HepG2 (cell line): ENCODE measurements around the gene SASH3. TPM values are rescaled to one million over a fixed set of nuclear protein-coding genes. Genes with fewer than 3 reads are reported as not detected.

ENCODE experiments used
- ATAC-seq: fragments of 200-7000 bp; cut with Tn5 transposase; 3 replicates; pipeline ENCODE4 v1.9.1; 2020; ENCODE audit warnings: mild to moderate bottlenecking, moderate library complexity
- BruUV-seq: library from RNA; stranded (reverse); fragments of 400-500 nt; replicated peaks from 2 replicates; lab custom pipeline; 2021; lab: Mats Ljungman, UMichigan
- CTCF ChIA-PET: fragments of 300-600 bp; formaldehyde crosslinking; extraction: SDS; loops from one replicate; lab custom pipeline; 2021; ENCODE audit warnings: low total read pairs, inconsistent platforms, low intra/inter-chr PET ratio; lab: Yijun Ruan, JAX
- POLR2A ChIA-PET: fragments of 350-600 bp; sonication (Branson Sonifier 250); formaldehyde crosslinking; loops from one replicate; lab custom pipeline; 2020; ENCODE audit warnings: antibody characterized with exemption, inconsistent platforms; lab: Yijun Ruan, JAX
- DNase-seq: peaks from one replicate; pipeline ENCODE4 v3.0.0-alpha.2; 2015; ENCODE audit warnings: low spot score
- FAIRE-seq: peaks from 3 replicates; lab custom pipeline; 2011; peaks lifted over from hg19 to GRCh38; lab: Jason Lieb, UNC
- H2AFZ ChIP-seq: one replicate; pipeline ENCODE4 v1.6.1; 2011; ENCODE audit warnings: low read length, inconsistent platforms
- H3K27ac ChIP-seq: fragments of 300-600 bp; 3 replicates; pipeline ENCODE4 v1.8.0; 2011; ENCODE audit warnings: mixed run types, mild to moderate bottlenecking, mixed read lengths, low read length, inconsistent platforms; ENCODE audit not compliant: insufficient read depth; ENCODE audit errors: extremely low read length
- H3K27me3 ChIP-seq, 2 experiments: fragments of 200-600 bp in 1 of 2; 2 replicates in 1 of 2; 3 replicates in 1 of 2; pipeline versions ENCODE4 v1.6.0 to v1.8.0; 2011; ENCODE audit warnings: low read length in 2 of 2, mild to moderate bottlenecking in 2 of 2, moderate library complexity in 2 of 2, inconsistent platforms in 1 of 2; ENCODE audit not compliant: insufficient read depth in 2 of 2, control insufficient read depth in 1 of 2
- H3K36me3 ChIP-seq, 2 experiments: fragments of 200-600 bp in 1 of 2; replicated peaks in 1 of 2; 2 replicates in 1 of 2; 3 replicates in 1 of 2; pipeline versions ENCODE4 v1.5.1 to v1.8.0; 2011; ENCODE audit warnings: low read length in 2 of 2, inconsistent platforms in 1 of 2; ENCODE audit not compliant: insufficient read depth in 2 of 2, control insufficient read depth in 1 of 2
- H3K4me1 ChIP-seq: 2 replicates; pipeline ENCODE4 v1.5.1; 2012; ENCODE audit warnings: low read length, inconsistent platforms; ENCODE audit not compliant: insufficient read depth
- H3K4me2 ChIP-seq: 2 replicates; pipeline ENCODE4 v1.6.0; 2011; ENCODE audit warnings: low read depth, low read length, inconsistent platforms
- H3K4me3 ChIP-seq, 3 experiments: fragments of 200-600 bp in 1 of 3; sonication (generic), shearing (Covaris generic) in 1 of 3; replicated peaks in 1 of 3; 2 replicates each; pipeline ENCODE4 v1.5.1; 2011 to 2016; ENCODE audit warnings: low read length in 3 of 3, inconsistent platforms in 2 of 3, low read depth in 2 of 3, mild to moderate bottlenecking in 2 of 3, control low read depth in 1 of 3, mixed read lengths in 1 of 3; ENCODE audit not compliant: insufficient read depth in 1 of 3
- H3K79me2 ChIP-seq: one replicate; pipeline ENCODE4 v1.6.1; 2011; ENCODE audit warnings: low read length, inconsistent platforms; ENCODE audit not compliant: insufficient read depth
- H3K9ac ChIP-seq: 2 replicates; pipeline ENCODE4 v1.6.0; 2011; ENCODE audit warnings: mild to moderate bottlenecking, low read depth, low read length, inconsistent platforms; ENCODE audit not compliant: insufficient read depth
- H3K9me3 ChIP-seq: 2 replicates; pipeline ENCODE4 v1.5.1; 2012; ENCODE audit warnings: mild to moderate bottlenecking, low read length
- H4K20me1 ChIP-seq: 2 replicates; pipeline ENCODE4 v1.6.0; 2011; ENCODE audit warnings: inconsistent platforms, mild to moderate bottlenecking, low read length, moderate library complexity; ENCODE audit not compliant: insufficient read depth
- BHLHE40 ChIP-seq: IDR thresholded peaks from 2 replicates; pipeline ENCODE4 v1.6.1; 2011; ENCODE audit warnings: low read length, improper control_type of control experiment
- RARA ChIP-seq: IDR thresholded peaks from 2 replicates; pipeline ENCODE4 v1.6.1; 2016; ENCODE audit warnings: missing genetic modification reagents, missing compliant biosample characterization
- RFXAP ChIP-seq: sonication (generic); formaldehyde crosslinking; IDR thresholded peaks from 2 replicates; pipeline ENCODE4 v1.4.0; 2020; ENCODE audit warnings: missing genetic modification reagents, borderline replicate concordance
- SETDB1 ChIP-seq: sonication (generic); formaldehyde crosslinking; IDR thresholded peaks from 2 replicates; pipeline ENCODE4 v1.5.1; 2020; ENCODE audit warnings: missing genetic modification reagents, mild to moderate bottlenecking, borderline replicate concordance
- TERF1 ChIP-seq: sonication (generic); formaldehyde crosslinking; IDR thresholded peaks from 2 replicates; pipeline ENCODE4 v1.8.0; 2022; ENCODE audit warnings: mild to moderate bottlenecking, missing genetic modification reagents, moderate library complexity
- ZNF484 ChIP-seq: sonication (generic); formaldehyde crosslinking; IDR thresholded peaks from 2 replicates; pipeline ENCODE4 v1.5.1; 2020; ENCODE audit warnings: mild to moderate bottlenecking, low read depth, missing genetic modification reagents, borderline replicate concordance
- ZNF878 ChIP-seq: sonication (generic); formaldehyde crosslinking; IDR thresholded peaks from 2 replicates; pipeline ENCODE4 v1.8.1; 2023; ENCODE audit warnings: mild to moderate bottlenecking, missing genetic modification reagents, moderate library complexity
- ZNF879 ChIP-seq: sonication (generic); formaldehyde crosslinking; IDR thresholded peaks from 2 replicates; pipeline ENCODE4 v1.8.1; 2023; ENCODE audit warnings: missing genetic modification reagents
- WGBS: methylation state at CpG from one replicate; pipeline ENCODE4 v1.1.6; 2017; ENCODE audit warnings: low lambda C conversion rate; 5-methylcytosine and 5-hydroxymethylcytosine counted together
- in situ Hi-C: cut with HindIII; loops from 2 replicates; pipeline ENCODE4 v1.10.0; 2017; ENCODE audit warnings: low pct_unique_long_range_greater_than_20kb; ENCODE audit not compliant: extremely low pct_ligation_motif_present
- intact Hi-C: fragments of 100-400 bp; cut with micrococcal nuclease; formaldehyde crosslinking; loops from one replicate; pipeline ENCODE4 v1.10.0; 2022; ENCODE audit not compliant: unreplicated experiment
- polyA plus RNA-seq, 8 experiments: library from polyadenylated mRNA; depleted of rRNA in 3 of 8; stranded (reverse) in 7 of 8; unstranded in 1 of 8; fragments of >200 nt; fragmentation: Illumina TruSeq in 4 of 8; extraction: Trizol in 4 of 8; gene quantifications; 2 replicates each; pipeline versions ENCODE4 v1.2.1 to v1.2.3, GENCODE V29; 2011 to 2016; ENCODE audit warnings: low read depth in 4 of 8, missing spikeins in 1 of 8, mixed read lengths in 1 of 8; ENCODE audit not compliant: insufficient read depth in 1 of 8
- total RNA-seq, 5 experiments: library from RNA; depleted of rRNA; stranded (reverse); fragments of >200 nt; fragmentation: Illumina TruSeq; extraction: Trizol; gene quantifications; 2 replicates each; pipeline ENCODE4 v1.2.3, GENCODE V29; 2016; ENCODE audit warnings: low read depth in 1 of 5
- TF ChIP-seq, protein P1 (sequence below): sonication (generic); formaldehyde crosslinking; conservative IDR thresholded peaks from 2 replicates; pipeline ENCODE4 v1.8.0; 2022; ENCODE audit warnings: low read depth, missing genetic modification reagents
- TF ChIP-seq, protein P2 (sequence below): sonication (generic); formaldehyde crosslinking; IDR thresholded peaks from 2 replicates; pipeline ENCODE4 v1.4.0; 2020; ENCODE audit warnings: mild to moderate bottlenecking, missing genetic modification reagents

Gene SASH3
- total and polyA plus RNA-seq, 2 of the 13 experiments (the other 11 are each of a cell fraction or from before 2014, with no cell fraction given) = 0.08 TPM; not detected in 1

DNA sequence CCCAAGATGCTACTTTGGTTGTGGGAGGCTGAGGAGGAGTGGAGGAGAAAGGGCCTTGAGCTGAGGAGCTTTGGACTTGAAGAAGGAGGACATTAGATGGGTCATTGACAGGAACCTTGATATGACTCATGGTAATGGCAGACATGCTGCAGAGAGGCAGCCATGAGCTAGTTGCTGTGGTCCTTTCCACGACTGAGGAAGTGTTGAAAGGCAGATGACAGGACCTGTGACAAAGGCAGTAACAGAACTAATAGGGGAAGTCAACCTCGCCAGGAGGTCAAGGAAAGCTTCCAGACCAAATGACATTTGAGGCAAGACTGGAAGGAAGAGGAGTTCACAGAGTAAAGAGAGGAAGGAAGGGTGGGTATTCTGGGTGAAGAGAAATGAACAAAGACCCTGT, 48.5 kb upstream of the SASH3 start:
- no peak overlapping the region for H3K27ac ChIP-seq
- no peak for FAIRE-seq
- BruUV-seq = no TSS peak
- no peaks in the 10 kb centered on the region for H3K36me3 ChIP-seq
- no peak for ATAC-seq
- 23% methylated on average over 2 of the region's 2 CpGs for WGBS
- H3K79me2 ChIP-seq = no peaks in the 10 kb centered on the region
- TF ChIP-seq ZNF879 (CRISPR knock-in tag) (no peak), RFXAP (CRISPR knock-in tag) (no peak), SETDB1 (no peak), ZNF878 (CRISPR knock-in tag) (no peak)
- TF ChIP-seq, protein P1, sequence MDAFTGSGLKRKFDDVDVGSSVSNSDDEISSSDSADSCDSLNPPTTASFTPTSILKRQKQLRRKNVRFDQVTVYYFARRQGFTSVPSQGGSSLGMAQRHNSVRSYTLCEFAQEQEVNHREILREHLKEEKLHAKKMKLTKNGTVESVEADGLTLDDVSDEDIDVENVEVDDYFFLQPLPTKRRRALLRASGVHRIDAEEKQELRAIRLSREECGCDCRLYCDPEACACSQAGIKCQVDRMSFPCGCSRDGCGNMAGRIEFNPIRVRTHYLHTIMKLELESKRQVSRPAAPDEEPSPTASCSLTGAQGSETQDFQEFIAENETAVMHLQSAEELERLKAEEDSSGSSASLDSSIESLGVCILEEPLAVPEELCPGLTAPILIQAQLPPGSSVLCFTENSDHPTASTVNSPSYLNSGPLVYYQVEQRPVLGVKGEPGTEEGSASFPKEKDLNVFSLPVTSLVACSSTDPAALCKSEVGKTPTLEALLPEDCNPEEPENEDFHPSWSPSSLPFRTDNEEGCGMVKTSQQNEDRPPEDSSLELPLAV (CRISPR knock-in tag) = no peak
- intact Hi-C loops (no loop called here), in situ Hi-C loops (no loop called here)
- POLR2A ChIA-PET = no interaction called here
- H3K9ac ChIP-seq = no peak overlapping the region
- peaks cover 12% of the 10 kb centered on the region for H3K4me1 ChIP-seq
- H4K20me1 ChIP-seq = no peaks in the 10 kb centered on the region
- CTCF ChIA-PET = no interaction called here
- H3K27me3 ChIP-seq = no peaks in the 10 kb centered on the region
- H3K9me3 ChIP-seq = no peaks in the 10 kb centered on the region
- no peak overlapping the region for H3K4me3 ChIP-seq
- H3K4me2 ChIP-seq = no peak overlapping the region
- no peak for DNase-seq
- no peak overlapping the region for H2AFZ ChIP-seq

GRCh38 chrX:129732857-129733256, 46.9 kb upstream of the SASH3 start:
- ATAC-seq = no peak
- no peak overlapping the region for H3K4me2 ChIP-seq
- FAIRE-seq = no peak
- no peak overlapping the region for H3K27ac ChIP-seq
- intact Hi-C loops (no loop called here), in situ Hi-C loops (no loop called here)
- ChIA-PET CTCF (no interaction called here), POLR2A (no interaction called here)
- no CpG with 5 or more reads among the region's 2 CpGs for WGBS
- no peaks in the 10 kb centered on the region for H4K20me1 ChIP-seq
- no peak overlapping the region for H3K4me3 ChIP-seq
- BruUV-seq = no TSS peak
- H3K4me1 ChIP-seq = peaks cover 29% of the 10 kb centered on the region
- H2AFZ ChIP-seq = no peak overlapping the region
- no peak for TF ChIP-seq RARA (CRISPR knock-in tag)
- TF ChIP-seq, protein P2, sequence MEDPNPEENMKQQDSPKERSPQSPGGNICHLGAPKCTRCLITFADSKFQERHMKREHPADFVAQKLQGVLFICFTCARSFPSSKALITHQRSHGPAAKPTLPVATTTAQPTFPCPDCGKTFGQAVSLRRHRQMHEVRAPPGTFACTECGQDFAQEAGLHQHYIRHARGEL (CRISPR knock-in tag) = no peak
- no peak for TF ChIP-seq BHLHE40
- no peak for TF ChIP-seq TERF1 (CRISPR knock-in tag)
- TF ChIP-seq ZNF484 (CRISPR knock-in tag) = no peak
- DNase-seq = no peak
- no peaks in the 10 kb centered on the region for H3K27me3 ChIP-seq
- H3K79me2 ChIP-seq = no peaks in the 10 kb centered on the region
- H3K9me3 ChIP-seq = no peaks in the 10 kb centered on the region
- H3K36me3 ChIP-seq = no peaks in the 10 kb centered on the region
- no peak overlapping the region for H3K9ac ChIP-seq
